DND-41 (cell line): ENCODE results near the gene ERMAP.

ENCODE experiments used
- EZH2 ChIP-seq: IDR thresholded peaks from 3 replicates; pipeline ENCODE4 v1.6.1; 2012; ENCODE audit warnings: borderline replicate concordance, low read depth, mild to moderate bottlenecking, moderate library complexity, low read length, inconsistent platforms; ENCODE audit not compliant: severe bottlenecking
- TF ChIP-seq, protein P1 (sequence below): IDR thresholded peaks from 2 replicates; pipeline ENCODE4 v1.5.1; 2012; ENCODE audit warnings: borderline replicate concordance, low read length, moderate library complexity, mild to moderate bottlenecking; ENCODE audit not compliant: poor library complexity, severe bottlenecking; ENCODE audit errors: extremely low read depth

- TF ChIP-seq EZH2: no peak
- TF ChIP-seq, protein P1, sequence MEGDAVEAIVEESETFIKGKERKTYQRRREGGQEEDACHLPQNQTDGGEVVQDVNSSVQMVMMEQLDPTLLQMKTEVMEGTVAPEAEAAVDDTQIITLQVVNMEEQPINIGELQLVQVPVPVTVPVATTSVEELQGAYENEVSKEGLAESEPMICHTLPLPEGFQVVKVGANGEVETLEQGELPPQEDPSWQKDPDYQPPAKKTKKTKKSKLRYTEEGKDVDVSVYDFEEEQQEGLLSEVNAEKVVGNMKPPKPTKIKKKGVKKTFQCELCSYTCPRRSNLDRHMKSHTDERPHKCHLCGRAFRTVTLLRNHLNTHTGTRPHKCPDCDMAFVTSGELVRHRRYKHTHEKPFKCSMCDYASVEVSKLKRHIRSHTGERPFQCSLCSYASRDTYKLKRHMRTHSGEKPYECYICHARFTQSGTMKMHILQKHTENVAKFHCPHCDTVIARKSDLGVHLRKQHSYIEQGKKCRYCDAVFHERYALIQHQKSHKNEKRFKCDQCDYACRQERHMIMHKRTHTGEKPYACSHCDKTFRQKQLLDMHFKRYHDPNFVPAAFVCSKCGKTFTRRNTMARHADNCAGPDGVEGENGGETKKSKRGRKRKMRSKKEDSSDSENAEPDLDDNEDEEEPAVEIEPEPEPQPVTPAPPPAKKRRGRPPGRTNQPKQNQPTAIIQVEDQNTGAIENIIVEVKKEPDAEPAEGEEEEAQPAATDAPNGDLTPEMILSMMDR: no peak
These were observed at the start of gene ERMAP, which contains the start of gene SVBP for GRCh38 chr1:42816585-42817439.
